Measurements from ENCODE around the gene PTPRF.
A peak's percentile ranks its signal among the peaks of the same experiment; 100 is the strongest.

The PTPRF gene

DNA sequence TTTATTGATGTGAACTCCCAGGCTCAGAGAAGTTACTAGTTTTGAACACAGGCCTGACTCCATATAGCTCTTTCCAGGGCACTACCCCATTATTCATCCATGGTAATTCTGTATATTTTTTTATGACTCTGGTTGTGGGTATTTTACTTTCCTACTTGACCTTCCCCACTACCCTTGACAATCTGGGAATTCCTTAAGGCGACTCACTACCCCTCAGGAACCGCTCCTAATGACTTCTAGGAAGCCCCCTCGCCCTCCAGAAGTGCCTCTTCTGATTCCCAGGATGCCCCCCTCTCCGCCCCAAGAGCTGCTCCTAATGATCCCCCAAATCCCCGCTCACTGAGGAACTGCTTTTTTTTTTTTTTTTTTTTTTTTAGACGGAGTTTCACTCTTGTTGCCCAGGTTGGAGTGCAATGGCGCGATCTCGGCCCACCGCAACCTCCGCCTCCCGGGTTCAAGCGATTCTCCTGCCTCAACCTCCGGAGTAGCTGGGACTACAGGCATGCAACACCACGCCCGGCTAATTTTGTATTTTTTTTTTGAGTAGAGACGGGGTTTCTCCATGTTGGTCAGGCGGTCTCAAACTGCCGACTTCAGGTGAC lies 118.3 kb downstream of the PTPRF start:
- no peak for DNase-seq
- intact Hi-C loops (cut with DNase I): loop anchor here (1.0 kb wide), 1 partner anchor 120 kb away; no protein-coding TSS in a partner anchor

- intact Hi-C loops (cut with DNase I): loop anchor here (10.0 kb wide), 1 partner anchor 196 kb away; the partner anchor contains the start of gene HYI
- peak; percentile 87 to 99 (median 93) for DNase-seq
Measured at GRCh38 chr1:43650310-43651085, 119.8 kb downstream of the PTPRF start.

GRCh38 chr1:43651188-43651587 lies 120.5 kb downstream of the PTPRF start:
- peak in 1 of 10 donors; percentile 12 for DNase-seq
- intact Hi-C loops (cut with DNase I): loop anchor here (10.0 kb wide), 1 partner anchor 196 kb away; the partner anchor contains the start of gene HYI

DNA sequence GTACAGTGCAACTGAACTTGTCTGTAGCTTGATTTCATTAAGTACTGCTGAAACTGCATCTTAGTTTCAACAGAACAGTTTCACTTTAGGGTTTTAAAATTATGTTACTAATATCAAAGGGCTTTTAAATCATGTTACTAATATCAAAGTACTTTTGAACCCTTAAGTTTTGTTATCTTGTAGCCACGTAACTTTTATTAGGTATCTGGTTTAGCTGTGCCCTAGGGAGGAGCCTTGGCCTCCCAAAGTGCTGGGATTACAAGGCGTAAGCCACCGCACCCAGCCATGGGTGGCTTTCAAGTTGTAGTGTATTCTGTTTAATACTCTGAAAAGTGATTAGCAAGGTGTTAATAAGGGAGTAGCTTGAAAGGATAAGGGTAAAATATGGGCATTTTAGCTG lies 121.2 kb downstream of the PTPRF start:
- DNase-seq: no peak
- intact Hi-C loops (cut with DNase I): loop anchor here (10.0 kb wide), 1 partner anchor 197 kb away; the partner anchor contains the start of gene HYI

- intact Hi-C loops (cut with DNase I): loop anchor here (10.0 kb wide), 1 partner anchor 199 kb away; the partner anchor contains the start of gene HYI
- DNase-seq: peak in 8 of 10 donors; percentile 17 to 93 (median 57)
Measured at GRCh38 chr1:43653339-43653738, 122.7 kb downstream of the PTPRF start.

GRCh38 chr1:43653893-43654292 lies 123.2 kb downstream of the PTPRF start:
- DNase-seq: no peak
- intact Hi-C loops (cut with DNase I): loop anchor here (10.0 kb wide), 1 partner anchor 199 kb away; the partner anchor contains the start of gene HYI

DNA sequence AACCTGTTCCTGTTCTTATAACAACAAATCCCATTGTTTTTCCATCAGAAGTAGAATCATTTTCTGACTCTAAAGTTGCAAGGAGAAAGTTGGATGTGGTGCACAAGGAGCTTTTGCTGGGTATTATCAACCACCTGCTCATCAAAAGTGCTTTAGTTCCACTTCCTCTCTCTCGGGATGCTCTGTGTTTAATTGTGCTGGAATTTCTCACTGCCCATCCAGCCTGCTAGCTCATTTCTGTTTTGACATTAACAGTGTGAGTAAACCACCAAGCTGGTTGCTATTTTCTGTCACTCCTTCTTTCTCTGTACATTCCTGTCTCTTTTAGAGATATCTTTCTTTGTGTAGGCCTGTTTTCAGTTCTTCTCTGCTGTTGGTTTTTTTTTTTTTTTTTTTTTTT lies 125.3 kb downstream of the PTPRF start:
- no peak for DNase-seq
- intact Hi-C loops (cut with DNase I): loop anchor here (10.0 kb wide), 1 partner anchor 201 kb away; the partner anchor contains the start of gene HYI

GRCh38 chr1:43659212-43660166 lies 128.8 kb downstream of the PTPRF start:
- intact Hi-C loops (cut with DNase I): loop anchor here (10.0 kb wide), 1 partner anchor 205 kb away; the partner anchor contains the start of gene HYI
- DNase-seq: no peak

- intact Hi-C loops (cut with DNase I): no loop called here
Measured at GRCh38 chr1:43660355-43660754, 129.7 kb downstream of the PTPRF start.

DNA sequence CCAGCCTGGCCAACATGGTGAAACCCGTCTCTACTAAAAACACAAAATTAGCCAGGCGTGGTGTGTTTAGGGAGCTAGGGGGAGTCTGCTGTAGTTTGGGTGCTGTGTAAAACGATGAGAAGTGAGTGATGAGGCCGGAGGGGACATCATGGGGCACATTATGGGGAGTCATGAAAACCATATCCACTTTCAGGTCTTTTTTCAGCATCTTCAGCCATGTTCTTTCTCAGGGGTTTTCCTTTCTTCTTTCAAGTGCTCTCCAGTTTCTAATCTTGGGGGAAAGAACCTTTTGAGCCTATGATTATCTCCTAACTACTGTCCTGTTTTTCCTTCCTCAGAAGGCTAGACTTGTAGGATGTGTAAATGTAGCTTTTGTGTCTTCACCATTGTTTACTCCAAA lies 133.7 kb downstream of the PTPRF start:
- intact Hi-C loops (cut with DNase I): no loop called here
- DNase-seq: no peak

More at GRCh38 chr1:43660355-43660754, 129.7 kb downstream of the PTPRF start:
- no peak for DNase-seq

DNA sequence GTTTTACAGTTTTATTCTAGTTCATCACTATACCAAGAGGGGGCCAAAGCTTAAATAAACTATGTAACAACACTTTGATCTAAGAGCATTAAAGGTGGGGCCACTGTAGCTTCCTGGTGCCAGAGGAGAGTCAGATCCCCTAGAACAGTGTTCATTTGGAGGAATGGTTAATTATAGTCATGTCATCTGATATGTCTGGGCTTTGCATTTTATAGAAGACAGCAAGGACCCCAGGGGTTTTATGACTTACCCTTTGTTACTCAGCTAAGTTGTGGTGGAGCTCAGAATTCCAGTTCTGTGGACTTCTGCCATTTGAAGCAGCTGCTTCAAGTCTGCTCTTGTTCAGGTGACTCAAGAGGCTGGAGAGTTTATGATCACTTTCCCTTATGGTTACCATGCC lies 135.9 kb downstream of the PTPRF start:
- intact Hi-C loops (cut with DNase I): no loop called here

DNA sequence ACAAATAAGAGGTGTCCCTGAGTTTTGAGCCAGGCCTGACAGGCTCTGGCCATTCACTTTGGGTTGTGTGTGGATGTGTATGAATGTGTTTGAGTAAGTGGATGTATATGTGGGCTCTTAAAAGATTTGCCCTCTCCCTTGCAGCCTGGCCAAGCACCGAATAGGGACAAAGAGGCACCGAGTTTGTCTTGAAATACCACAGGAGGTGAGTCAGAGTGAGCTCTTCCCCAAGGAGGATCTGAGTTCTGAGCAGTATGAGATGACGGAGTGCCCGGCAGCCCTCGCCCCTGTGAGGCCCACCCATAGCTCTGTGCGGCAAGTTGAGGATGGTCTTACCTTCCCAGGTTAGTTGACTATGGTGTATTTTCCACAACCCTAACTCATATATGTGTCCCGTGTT lies 138.3 kb downstream of the PTPRF start:
- no peak for DNase-seq
- intact Hi-C loops (cut with DNase I): no loop called here

More for the DNA sequence above, 135.9 kb downstream of the PTPRF start:
- DNase-seq: no peak

- intact Hi-C loops (cut with DNase I): no loop called here
Measured at GRCh38 chr1:43669878-43670277, 139.2 kb downstream of the PTPRF start.

DNA sequence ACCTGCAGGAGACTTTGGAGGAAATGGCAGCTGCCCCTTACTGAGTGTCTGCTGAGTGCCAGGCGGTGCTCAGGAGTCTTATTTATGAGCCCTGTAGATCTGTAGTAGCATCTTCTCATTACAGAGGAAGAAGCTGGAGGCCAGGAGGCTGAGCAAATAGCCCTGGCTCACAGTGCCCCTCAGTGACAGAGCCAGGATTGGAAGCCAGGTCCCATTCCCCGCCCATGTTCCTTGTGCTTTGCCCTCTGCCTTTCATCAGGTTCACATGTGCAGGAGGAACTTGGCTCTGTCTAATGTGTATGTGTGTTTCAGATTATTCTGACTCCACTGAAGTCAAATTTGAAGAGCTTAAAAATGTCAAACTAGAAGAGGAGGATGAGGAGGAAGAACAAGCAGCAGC lies 140.5 kb downstream of the PTPRF start:
- intact Hi-C loops (cut with DNase I): no loop called here
- DNase-seq: no peak

More at GRCh38 chr1:43669878-43670277, 139.2 kb downstream of the PTPRF start:
- DNase-seq: no peak

DNA sequence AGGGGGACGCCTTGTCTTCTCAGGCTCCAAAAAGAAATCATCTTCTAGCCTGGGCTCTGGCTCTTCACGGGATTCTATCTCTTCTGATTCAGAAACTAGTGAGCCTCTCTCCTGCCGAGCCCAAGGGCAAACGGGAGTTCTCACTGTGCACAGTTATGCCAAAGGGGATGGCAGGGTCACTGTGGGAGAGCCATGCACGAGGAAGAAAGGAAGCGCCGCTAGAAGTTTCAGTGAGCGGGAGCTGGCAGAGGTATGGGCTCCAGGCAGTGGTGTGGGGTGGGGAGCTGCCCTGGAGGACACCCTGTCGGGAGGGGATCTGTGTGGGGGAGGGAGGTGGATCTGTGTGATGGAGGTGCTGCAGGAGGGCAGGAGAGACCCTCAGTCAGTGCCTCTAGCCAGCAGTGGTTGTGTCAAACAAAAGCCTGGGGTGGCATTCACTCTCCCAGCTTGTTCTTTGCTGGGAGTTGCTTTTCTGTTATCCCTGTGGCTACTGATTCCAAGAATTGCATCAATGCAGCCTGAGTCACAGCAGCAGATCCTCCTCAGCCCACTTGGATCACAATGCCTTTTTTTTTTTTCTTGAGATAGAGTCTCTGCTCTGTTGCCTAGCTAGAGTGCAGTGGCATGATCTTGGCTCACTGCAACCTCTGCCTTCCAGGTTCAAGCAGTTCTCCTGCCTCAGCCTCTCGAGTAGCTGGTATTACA lies 141.1 kb downstream of the PTPRF start:
- no peak for DNase-seq

DNA sequence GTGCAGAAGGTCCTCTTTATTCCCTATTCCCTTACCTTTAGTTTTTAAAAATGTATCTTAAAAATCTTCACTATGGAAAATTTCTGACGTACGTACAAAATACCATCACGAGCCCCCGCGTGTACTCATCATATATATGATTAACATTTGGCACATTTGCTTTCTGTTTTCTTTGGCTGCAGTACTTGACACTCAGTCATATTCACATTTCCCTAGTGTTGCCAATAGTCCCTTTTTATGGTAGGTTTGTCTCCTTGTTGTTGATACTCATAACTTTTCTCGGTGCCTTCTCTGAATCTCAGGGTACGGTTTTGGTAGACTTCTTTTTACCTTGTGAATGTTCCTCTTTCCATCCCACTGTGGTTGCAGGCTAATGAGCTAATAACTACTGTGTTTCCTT lies 142.6 kb downstream of the PTPRF start:
- DNase-seq: no peak
- intact Hi-C loops (cut with DNase I): no loop called here

More for the DNA sequence above, 141.1 kb downstream of the PTPRF start:
- intact Hi-C loops (cut with DNase I): no loop called here
